ENCODE results near the gene PLXNA4.

GRCh38 chr7:132256721-132257212 lies 319.5 kb downstream of the PLXNA4 start:
- TF ChIP-seq, protein P1, sequence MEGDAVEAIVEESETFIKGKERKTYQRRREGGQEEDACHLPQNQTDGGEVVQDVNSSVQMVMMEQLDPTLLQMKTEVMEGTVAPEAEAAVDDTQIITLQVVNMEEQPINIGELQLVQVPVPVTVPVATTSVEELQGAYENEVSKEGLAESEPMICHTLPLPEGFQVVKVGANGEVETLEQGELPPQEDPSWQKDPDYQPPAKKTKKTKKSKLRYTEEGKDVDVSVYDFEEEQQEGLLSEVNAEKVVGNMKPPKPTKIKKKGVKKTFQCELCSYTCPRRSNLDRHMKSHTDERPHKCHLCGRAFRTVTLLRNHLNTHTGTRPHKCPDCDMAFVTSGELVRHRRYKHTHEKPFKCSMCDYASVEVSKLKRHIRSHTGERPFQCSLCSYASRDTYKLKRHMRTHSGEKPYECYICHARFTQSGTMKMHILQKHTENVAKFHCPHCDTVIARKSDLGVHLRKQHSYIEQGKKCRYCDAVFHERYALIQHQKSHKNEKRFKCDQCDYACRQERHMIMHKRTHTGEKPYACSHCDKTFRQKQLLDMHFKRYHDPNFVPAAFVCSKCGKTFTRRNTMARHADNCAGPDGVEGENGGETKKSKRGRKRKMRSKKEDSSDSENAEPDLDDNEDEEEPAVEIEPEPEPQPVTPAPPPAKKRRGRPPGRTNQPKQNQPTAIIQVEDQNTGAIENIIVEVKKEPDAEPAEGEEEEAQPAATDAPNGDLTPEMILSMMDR (IDR thresholded peaks at IDR 0.05 in 8 of 11, conservative IDR thresholded peaks at IDR 0.05 in 3 of 11), result no peak
- TF ChIP-seq POLR2A (IDR thresholded peaks at IDR 0.05), result no peak
